Natural killer cell (primary cell): Measurements from ENCODE around the gene AP1S2. TPM values are rescaled to one million over a fixed set of nuclear protein-coding genes. Genes with fewer than 3 reads are reported as not detected.
A peak's percentile ranks its signal among the peaks of the same experiment; 100 is the strongest.

Source experiments
- ATAC-seq, 3 donors: fragments of 150-1000 bp in 2 of 3; fragments of 200-7000 bp in 1 of 3; cut with Tn5 transposase; 1 replicate in 1 of 3; 2 replicates in 2 of 3; pipeline ENCODE4 v1.10.0; 2021; ENCODE audit warnings: mild to moderate bottlenecking in 2 of 3, moderate library complexity in 2 of 3
- DNase-seq, 2 donors: peaks; one replicate each; pipeline versions ENCODE4 v3.0.0 to v3.0.0-alpha.2; 2013 to 2021; ENCODE audit warnings: mixed read lengths in 1 of 2
- H3K27ac ChIP-seq: one replicate; pipeline ENCODE4 v1.5.1; 2013; ENCODE audit warnings: mild to moderate bottlenecking, low read length
- H3K27me3 ChIP-seq: one replicate; pipeline ENCODE4 v1.6.1; 2013; ENCODE audit warnings: low read length; ENCODE audit not compliant: control insufficient read depth, insufficient read depth
- H3K36me3 ChIP-seq: one replicate; pipeline ENCODE4 v1.6.1; 2013; ENCODE audit warnings: low read length; ENCODE audit not compliant: control insufficient read depth, insufficient read depth
- H3K4me1 ChIP-seq: one replicate; pipeline ENCODE4 v1.6.1; 2013; ENCODE audit warnings: low read length; ENCODE audit not compliant: control insufficient read depth, insufficient read depth
- H3K4me3 ChIP-seq: one replicate; pipeline ENCODE4 v1.5.1; 2013; ENCODE audit warnings: low read length
- H3K9me3 ChIP-seq: one replicate; pipeline ENCODE4 v1.6.1; 2013; ENCODE audit warnings: low read length; ENCODE audit not compliant: control insufficient read depth, insufficient read depth
- H3K27ac Mint-ChIP-seq, 2 donors: one replicate each; pipeline ENCODE4 v1.8.0; 2022; ENCODE audit warnings: mild to moderate bottlenecking in 2 of 2, mixed read lengths in 2 of 2, moderate library complexity in 1 of 2
- H3K27me3 Mint-ChIP-seq, 2 donors: one replicate each; pipeline ENCODE4 v1.8.0; 2022; ENCODE audit warnings: low read depth in 2 of 2, mixed read lengths in 2 of 2
- H3K36me3 Mint-ChIP-seq: one replicate; pipeline ENCODE4 v1.8.0; 2022; ENCODE audit warnings: mixed read lengths
- H3K4me1 Mint-ChIP-seq, 2 donors: one replicate each; pipeline ENCODE4 v1.8.0; 2022; ENCODE audit warnings: mixed read lengths in 2 of 2
- H3K4me3 Mint-ChIP-seq: one replicate; pipeline ENCODE4 v1.8.0; 2022; ENCODE audit warnings: mild to moderate bottlenecking, moderate library complexity, mixed read lengths
- H3K9me3 Mint-ChIP-seq, 2 donors: one replicate each; pipeline ENCODE4 v1.8.0; 2022; ENCODE audit warnings: mixed read lengths in 2 of 2
- CTCF ChIP-seq: fragments of 200-600 bp; IDR thresholded peaks from one replicate; pipeline ENCODE4 v1.8.0; 2022; ENCODE audit warnings: antibody characterized with exemption
- WGBS: methylation state at CpG from one replicate; pipeline ENCODE4 v1.1.7; 2013; ENCODE audit warnings: missing lambda C conversion rate; ENCODE audit not compliant: insufficient coverage; 5-methylcytosine and 5-hydroxymethylcytosine counted together
- intact Hi-C: fragments of 100-400 bp; cut with micrococcal nuclease; formaldehyde crosslinking; loops from one replicate; pipeline ENCODE4 v1.14.2; 2022
- total RNA-seq, 4 donors: library from RNA; stranded (reverse); fragments of 120-200 nt in 1 of 4; gene quantifications; one replicate each; pipeline versions ENCODE4 v1.2.3 to v1.2.4, GENCODE V29; 2013 to 2022

AP1S2 gene
- total RNA-seq, 3 donors from 2014 or later (not counting 1 experiment from before 2014, with no cell fraction given) = 21.0 to 30.8 (median 25.9) TPM

DNA sequence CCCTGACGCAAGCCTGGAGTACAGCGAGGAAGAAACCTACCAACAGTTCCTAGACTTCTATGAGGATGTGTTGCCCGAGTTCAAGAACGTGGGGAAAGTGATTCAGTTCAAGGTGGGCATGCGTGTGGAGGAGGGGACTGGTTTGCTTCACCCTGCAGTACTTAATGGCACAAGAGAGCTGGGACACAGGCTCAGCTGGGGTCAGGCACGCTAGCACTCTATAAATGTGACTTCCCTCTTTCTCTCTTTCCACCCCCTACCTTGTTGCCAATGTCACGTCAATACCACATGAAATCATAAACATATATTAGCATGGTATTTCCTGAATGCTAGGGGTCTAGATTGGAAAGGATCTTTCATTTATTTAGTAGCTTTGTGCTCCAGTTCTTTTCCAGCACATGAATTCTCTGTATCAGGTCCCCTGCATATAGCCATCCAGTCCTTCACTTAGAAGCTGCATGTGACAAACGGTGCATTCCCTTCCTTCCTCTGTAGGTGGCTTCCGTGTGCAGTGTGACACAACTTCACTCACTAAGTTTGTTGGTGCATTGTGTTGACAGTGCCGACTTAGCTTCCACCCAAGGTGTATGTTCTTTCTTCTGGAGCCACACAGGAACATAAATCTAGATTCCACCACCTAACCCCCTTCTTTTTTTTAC is 38.7 kb downstream of the AP1S2 start:
- WGBS = 54% methylated on average over 4 of the region's 10 CpGs
- no peak for TF ChIP-seq CTCF
- peak in 1 of 2 donors; percentile 63 for DNase-seq
- Mint-ChIP-seq H3K9me3 (no peaks in the 10 kb centered on the region), H3K4me3 (peak overlapping the region; percentile 35), H3K27ac (peak overlapping the region; percentile 40 to 57), H3K27me3 (no peaks in the 10 kb centered on the region), H3K4me1 (peaks cover 22 to 27% of the 10 kb centered on the region in 2 donors), H3K36me3 (peaks cover 11% of the 10 kb centered on the region)
- ATAC-seq = peak; percentile 56 to 66 (median 65)
- Histone ChIP-seq H3K9me3 (no peaks in the 10 kb centered on the region), H3K4me3 (no peak overlapping the region), H3K27me3 (no peaks in the 10 kb centered on the region), H3K36me3 (peaks cover 26% of the 10 kb centered on the region), H3K4me1 (peaks cover 19% of the 10 kb centered on the region), H3K27ac (no peak overlapping the region)
- intact Hi-C loops = loop anchor here (2.0 kb wide), 1 partner anchor 39 kb away; the partner anchor contains the start of gene AP1S2

DNA sequence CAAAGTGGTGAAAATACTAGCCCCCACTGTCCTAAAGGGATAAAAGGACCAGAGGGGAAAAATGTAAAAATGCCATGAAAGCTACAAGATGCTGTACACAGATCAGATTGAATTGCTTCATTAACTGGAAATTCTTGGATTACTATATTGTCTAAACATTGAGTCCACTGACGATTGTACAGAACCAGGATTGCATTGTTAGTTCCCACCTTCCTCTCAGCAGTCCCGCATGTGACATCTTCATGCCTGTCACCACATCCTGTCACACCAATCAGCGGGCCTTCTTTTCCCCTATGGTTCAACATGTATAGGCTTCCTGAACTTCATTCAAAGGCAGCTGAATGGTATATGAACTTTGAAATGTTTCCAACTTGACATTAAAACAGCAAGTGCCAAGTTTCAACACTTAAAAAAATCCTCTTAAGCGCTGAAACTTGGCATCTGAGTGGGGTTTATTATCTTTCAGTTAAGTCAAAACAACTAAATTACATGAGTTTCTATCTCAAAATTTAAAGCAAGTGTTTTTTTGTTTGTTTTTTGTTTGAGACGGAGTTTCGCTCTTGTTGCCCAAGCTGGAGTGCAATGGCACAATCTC is 39.7 kb downstream of the AP1S2 start:
- peak overlapping the region in 1 of 2 donors; percentile 33 for H3K27ac Mint-ChIP-seq
- no peaks in the 10 kb centered on the region for H3K9me3 Mint-ChIP-seq
- ATAC-seq (peak in 1 of 3 donors; percentile 46), DNase-seq (peak in 1 of 2 donors; percentile 27)
- no peak overlapping the region for H3K27ac ChIP-seq
- no peak overlapping the region for H3K4me3 ChIP-seq
- 62% methylated on average over 5 of the region's 6 CpGs for WGBS
- H3K4me1 Mint-ChIP-seq = peaks cover 22 to 27% of the 10 kb centered on the region in 2 donors
- H3K36me3 Mint-ChIP-seq = peaks cover 14% of the 10 kb centered on the region
- H3K27me3 Mint-ChIP-seq = no peaks in the 10 kb centered on the region
- intact Hi-C loops = no loop called here
- no peaks in the 10 kb centered on the region for H3K9me3 ChIP-seq
- H3K27me3 ChIP-seq = no peaks in the 10 kb centered on the region
- H3K4me3 Mint-ChIP-seq = no peak overlapping the region
- peaks cover 19% of the 10 kb centered on the region for H3K4me1 ChIP-seq
- H3K36me3 ChIP-seq = peaks cover 31% of the 10 kb centered on the region
- no peak for TF ChIP-seq CTCF

- H3K27ac ChIP-seq = no peak overlapping the region
- H3K27me3 Mint-ChIP-seq = no peaks in the 10 kb centered on the region
- ATAC-seq = no peak
- TF ChIP-seq CTCF = no peak
- H3K4me1 ChIP-seq = peaks cover 19% of the 10 kb centered on the region
- peaks cover 22 to 27% of the 10 kb centered on the region in 2 donors for H3K4me1 Mint-ChIP-seq
- intact Hi-C loops = no loop called here
- 89% methylated on average over 1 of the region's 1 CpG for WGBS
- no peak overlapping the region for H3K4me3 ChIP-seq
- peaks cover 32% of the 10 kb centered on the region for H3K36me3 ChIP-seq
- no peaks in the 10 kb centered on the region for H3K27me3 ChIP-seq
- H3K36me3 Mint-ChIP-seq = peaks cover 21% of the 10 kb centered on the region
- no peak overlapping the region for H3K27ac Mint-ChIP-seq
- no peak overlapping the region for H3K4me3 Mint-ChIP-seq
- no peak for DNase-seq
- H3K9me3 ChIP-seq = no peaks in the 10 kb centered on the region
- no peaks in the 10 kb centered on the region for H3K9me3 Mint-ChIP-seq
Measured at GRCh38 chrX:15813416-15813815, 41.2 kb downstream of the AP1S2 start.
